ENCODE measurements around the gene OR56A1.
A peak's percentile ranks its signal among the peaks of the same experiment; 100 is the strongest.
"Not testable (repeated sequence)": the region's sequence is repeated elsewhere in the genome, so short reads cannot be mapped to it uniquely, and the experiment has no call there.

OR56A1 gene, protein sequence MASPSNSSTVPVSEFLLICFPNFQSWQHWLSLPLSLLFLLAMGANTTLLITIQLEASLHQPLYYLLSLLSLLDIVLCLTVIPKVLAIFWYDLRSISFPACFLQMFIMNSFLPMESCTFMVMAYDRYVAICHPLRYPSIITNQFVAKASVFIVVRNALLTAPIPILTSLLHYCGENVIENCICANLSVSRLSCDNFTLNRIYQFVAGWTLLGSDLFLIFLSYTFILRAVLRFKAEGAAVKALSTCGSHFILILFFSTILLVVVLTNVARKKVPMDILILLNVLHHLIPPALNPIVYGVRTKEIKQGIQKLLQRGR

DNA sequence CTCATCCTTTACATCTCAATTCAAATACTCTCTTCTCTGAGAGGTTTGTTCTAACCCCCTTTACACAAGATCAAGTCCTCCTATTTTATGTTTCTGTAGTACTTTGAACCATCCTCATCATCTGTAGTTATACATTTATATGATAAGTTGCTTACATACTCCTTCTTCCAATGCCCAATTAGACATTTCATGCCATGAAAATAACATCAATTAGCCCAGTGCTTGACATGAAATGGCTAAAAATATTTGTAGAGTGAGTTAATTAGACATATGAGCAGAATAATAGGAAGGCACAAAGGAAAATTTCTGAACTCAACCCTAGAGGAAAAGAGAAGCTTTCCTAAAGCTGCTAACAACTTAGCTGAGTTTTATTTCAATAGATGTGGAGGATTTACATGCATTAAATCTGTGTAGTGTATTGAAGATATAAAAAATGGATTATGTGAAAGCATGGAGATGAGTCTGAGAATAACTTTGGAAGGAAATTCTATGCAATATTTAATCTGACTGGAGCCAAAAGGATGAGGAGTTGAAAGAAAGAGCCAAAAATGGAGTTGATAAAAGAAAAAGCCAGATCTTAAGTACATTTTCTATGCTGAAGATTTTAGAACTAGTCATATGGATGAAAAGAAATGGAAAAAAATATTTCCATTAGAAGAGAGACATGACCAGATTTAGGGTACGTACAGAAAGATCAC lies at the start of gene OR56A1:
Gene OR56A1 (minus strand): TSS at position 51 of the 698 bp plus-strand sequence. CDS start 3,066 bp downstream, outside the sequence.
- no peak for DNase-seq

DNA sequence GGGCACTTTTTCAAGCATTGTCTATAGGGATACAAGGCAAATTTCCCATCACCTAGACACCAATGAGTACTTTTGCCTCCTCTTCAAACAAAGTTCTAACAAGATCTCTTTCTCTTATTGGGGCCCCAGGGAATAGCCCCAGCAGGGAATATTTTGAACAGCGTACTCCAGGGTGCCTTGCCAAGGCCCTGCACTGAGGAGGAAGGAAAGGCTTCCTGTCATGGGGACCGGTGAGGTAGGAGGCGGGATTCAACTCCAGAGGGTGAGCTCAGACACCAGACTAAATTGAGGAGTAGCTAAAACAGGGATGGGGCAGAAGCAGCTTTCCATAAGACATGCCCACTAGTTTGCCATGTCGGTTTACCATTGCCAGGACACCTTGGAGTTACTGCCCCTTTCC lies 48.9 kb upstream of the OR56A1 start:
- no peak for DNase-seq

DNA sequence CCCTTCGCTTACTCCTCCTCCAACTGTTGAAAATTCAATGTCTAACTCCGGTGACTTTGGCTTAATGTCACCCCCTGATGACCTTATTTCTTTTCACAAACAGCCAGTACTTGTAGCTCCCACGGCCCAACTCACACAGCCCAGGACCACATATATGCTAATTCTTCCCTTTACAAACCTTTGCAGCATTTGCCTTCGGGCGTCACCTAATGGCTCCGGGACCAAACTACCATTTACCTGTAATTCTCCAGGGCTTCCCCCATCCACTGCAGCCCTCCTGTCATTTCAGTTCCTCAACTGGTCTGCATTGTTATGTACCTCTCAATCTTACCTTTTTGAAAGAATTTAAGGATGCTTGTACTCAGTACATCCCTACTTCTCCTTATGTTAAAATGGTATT lies 47.2 kb upstream of the OR56A1 start:
- no peak for DNase-seq

DNA sequence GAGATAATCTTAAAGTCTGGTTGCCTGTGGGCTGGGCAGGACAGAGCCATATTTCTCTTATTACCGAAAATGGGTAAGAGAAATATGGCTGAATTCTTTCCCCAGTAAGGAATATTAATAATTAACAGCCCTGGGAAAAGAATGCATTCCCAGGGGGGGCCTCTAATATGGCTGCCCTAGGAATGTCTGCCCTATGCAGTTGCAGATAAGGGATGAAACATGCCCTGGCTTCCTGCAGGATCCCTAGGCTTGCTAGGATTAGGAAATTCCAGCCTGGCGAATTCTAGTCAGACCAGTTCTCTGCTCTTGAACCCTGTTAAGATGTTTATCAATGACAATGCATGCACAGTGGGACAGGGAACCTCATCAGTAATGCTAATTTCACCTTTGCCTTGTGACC lies 45.9 kb upstream of the OR56A1 start:
- DNase-seq: not testable (repeated sequence)

DNA sequence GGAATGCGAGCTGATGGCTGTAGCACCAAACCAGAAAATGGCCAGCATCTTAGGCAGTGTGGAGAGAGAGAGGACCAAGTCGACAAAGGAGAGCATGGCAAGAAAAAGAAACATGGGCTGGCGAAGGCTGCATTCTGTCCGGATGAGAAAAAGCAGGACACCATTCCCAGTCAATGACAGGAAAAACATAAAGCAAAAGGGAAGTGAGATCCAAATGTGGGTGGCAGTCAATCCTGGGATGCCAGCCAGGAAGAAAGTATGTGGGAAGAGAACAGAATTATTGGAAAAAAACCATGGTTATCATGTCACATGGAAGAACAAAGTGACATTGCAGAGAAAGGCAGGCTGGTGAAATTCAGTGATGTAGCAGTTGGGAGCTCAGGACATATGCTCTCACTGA lies 36.9 kb upstream of the OR56A1 start:
- DNase-seq: no peak

DNA sequence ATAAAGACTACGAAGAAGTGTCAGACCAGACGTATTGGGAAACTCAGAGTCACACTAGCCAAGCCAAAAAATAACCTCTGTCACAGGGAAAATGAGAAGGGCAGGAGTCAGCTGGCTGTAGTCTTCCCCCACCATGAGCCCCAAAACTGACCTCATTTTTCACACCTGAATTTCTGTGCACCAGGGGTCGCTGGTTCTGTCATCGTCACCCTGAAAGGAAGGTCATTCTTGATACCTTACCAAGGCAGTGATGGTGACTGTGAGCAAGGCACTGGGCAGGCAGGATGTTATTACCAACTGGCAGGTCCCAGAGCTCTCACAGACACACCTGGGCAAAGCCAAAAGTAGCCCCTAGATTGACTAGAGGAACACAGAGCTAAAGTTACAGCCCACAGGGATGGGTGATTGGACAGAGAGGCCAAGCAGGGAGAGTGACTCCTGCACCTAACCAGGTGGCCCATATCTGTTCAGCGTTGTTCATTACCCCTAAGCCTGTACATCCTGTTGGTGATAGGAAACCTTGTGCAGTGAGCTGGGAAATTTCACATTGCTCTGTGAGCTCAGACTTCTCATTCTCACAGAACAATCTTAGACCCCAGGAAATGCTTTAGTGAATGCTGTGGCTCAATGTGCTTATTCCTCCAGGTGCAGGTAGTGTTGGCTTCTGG lies 32.3 kb upstream of the OR56A1 start:
- no peak for DNase-seq

DNA sequence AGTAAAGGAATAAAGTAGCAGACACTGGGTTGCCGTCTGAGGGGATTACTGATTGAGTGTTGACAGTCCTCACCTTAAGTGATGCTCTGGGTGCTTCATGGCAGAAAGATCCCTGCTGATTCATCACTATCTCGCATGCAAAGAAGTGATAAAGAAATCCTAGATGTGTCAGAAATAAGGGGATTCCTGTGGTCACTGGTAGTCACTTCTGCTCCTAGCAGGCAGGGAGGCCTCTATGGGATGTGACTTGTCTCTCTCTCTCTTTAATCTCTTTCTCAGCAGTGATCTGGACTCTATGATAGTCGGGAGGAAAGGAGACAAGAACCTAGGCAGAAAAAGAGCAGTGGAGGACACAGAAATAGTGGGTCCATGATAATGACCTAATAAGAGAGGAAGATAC lies 30.9 kb upstream of the OR56A1 start:
- DNase-seq: no peak

DNA sequence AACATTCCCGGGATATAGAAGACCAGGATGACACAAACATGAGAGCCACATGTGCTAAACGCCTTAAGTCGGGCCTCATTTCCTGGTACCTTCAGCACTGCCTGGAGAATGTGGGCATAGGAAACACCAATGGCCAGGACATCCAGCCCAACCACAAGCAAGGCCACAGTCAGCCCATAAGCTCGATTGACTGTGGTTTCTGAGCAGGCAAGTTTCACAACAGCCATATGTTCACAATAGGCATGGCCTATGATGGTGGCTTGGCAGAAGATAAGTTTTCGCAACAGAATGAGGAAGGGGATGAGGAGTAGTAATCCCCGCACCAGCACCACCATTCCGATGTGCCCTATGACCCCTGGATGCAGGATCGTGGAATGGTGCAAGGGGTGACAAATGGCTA lies 26.9 kb upstream of the OR56A1 start:
- no peak for DNase-seq

DNA sequence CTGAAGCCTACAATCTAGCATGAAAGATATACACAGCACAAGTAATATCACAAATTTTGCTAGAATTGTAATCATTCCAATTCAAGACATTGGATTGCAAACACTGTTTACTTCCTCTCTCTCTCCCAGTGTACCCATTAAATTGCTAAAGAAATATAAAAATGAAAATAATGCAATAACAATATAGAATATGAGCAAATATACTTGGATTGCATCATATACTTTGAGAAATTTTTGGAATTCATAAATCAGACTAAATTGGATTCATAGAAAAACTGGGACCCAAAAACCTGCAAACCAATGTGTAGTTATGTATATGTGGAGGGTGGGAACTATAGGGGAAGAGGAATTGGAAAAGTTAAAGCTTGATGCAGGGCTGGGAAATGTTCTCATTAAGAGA lies 25.0 kb upstream of the OR56A1 start:
- DNase-seq: no peak

DNA sequence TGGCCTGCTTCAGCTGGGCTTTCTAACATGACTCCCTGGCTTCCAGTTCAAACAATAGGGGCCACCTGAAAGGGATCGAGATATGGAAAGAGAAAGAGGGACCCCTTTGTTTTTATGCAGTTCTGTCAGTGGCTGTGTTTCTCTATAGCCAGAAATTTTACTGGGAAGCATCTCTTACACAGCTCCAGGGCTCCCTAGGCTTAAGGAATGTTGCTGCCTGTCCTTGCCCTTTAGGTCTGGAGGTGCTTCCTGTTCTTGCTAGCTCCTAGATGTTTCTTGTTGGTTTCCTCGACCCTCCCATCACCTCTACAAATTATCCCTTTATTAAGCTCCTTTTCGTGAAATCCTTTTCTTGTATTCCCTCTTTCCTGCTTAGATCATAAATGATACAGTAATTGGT lies 21.8 kb upstream of the OR56A1 start:
- DNase-seq: no peak

DNA sequence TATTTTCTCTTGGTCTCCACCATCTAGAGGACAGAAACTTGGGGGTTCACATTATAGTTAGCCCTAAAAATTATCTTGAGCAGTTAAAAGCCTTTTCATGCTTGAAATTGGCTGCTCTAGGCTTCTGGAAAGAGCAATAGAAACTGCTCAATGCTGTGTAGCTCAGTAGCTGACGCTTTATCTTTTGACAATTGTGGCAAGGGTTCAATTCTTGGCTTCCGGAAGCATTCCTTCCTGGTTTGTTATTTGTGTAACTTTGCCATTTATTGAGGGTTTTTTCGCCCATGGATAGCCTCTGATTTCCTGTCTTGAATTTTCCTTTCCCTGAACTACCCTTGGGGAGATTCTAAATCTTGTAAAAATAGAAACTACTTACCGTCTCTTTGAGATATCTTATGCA lies 10.3 kb upstream of the OR56A1 start:
- no peak for DNase-seq

DNA sequence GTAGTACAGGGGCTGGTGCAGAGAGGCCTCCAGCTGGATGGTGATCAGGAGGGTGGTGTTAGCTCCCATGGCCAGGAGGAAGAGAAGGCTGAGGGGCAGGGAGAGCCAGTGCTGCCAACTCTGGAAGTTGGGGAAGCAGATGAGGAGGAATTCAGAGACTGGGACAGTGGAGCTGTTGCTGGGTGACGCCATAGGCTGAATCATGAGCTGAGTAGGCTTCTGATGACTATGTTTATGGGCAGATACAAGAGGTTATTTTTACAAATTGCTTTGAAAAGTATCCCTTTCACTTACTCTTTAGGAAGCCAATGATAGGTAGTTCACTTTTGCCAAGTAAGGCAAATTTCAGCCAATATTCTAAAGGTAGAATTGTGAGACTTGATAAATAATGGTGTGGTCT lies 3.1 kb downstream of the OR56A1 start:
- DNase-seq: no peak

DNA sequence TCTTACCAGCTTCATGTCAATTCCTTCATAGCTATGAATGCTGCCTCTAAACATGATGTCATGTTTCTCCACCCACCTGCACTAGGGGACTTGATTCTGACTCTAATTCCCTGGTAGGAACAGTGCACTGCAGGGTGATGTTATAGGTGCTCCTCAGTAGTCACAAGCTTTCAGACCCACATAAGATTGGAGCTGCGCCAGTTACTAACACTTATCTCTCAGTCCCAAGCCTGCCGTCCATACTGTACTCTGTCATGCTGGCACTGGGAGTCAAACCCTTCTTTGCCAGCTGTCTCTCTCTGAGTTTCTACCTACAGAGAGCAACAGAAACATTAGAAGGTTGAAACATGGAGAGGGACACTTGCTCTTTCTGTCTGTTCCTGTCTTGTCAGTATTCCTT lies 5.5 kb downstream of the OR56A1 start:
- DNase-seq: no peak

DNA sequence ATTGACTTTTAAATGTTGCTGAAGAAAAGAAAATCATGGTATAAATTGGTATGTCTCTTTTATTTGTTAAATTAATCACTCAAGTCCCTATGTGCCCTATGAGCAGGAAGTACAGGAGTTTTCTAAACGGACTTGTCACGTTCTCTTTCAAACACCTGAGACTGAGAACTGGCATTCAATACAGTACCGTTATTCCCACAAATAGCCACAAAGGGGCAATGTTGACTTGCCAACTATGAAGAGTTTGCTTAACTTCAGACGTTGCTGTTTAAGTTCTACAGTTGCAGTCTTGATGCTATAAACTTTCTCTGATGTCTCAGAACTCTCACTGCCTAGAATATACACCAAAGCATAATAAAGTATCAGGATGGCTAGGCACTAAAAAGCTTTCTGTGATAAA lies 7.6 kb downstream of the OR56A1 start:
- DNase-seq: peak; percentile 9 to 49

DNA sequence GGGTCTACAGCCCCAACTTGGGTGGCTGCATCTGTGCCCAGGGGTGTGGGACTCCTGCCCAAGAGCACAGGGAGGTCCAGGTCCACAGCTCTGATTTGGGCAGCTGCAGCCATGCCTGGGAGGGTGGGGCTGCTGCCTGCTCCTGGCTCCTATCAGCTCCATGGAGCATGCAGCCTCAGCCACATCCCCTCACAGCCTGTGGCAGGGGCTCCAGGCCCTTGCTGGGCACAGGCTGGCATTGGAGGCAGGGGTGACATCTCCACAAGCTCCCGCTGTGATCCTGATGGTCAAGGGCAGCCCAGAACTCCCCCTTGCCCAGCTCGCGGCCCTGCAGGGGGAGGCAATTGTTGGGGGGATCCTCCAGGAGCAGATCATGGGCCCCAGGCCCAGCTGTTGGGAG lies 17.5 kb downstream of the OR56A1 start:
- no peak for DNase-seq

DNA sequence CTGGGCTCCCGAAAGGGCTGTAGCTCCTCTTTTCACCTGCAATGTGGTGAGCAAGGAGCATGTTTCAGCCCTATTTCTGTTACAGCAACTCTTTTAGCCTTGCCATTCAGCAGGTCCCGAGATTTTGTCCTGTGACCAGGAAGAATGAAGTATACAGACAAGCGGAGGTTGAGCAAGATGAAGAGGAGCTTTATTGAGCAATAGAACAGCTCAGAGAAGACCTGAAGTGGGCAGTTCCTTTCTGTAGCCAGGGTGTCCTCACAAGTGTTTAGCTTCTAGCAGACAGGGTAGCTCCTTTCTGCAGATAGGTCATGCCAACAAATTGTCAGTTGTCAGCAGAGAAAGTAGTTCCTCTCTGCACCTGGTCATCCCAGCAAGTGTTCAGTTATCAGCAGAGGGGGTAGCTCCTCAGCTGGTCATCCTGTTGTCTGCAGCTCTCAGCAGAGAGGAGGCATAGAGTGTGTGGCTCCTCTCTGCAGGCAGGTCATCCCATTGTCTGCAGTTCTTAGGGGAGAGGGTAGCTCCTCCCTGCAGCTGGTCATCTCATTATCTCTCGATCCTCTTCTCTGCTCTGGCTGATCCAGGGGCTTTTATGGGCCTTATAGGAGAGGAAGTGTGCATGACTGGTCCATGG lies 18.4 kb downstream of the OR56A1 start:
- DNase-seq: no peak

DNA sequence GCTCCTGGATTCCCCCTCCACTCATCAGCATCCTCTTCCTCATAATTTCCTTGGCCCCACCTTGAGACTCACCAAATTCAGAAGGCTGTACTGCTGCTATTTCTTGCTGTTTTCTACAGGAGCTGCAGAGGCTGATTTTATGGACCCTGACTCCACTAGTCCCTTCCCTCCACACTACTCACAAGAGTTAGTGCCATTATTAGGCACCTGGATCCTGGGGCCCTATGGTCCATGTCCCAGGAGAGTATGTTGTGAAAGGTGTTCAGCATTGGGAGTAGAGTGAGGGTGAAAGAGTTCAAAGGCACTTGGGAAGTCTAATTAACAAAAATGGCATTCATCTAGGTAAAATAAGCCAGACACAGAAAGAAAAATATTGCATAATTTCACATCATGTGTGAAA lies 23.7 kb downstream of the OR56A1 start, which contains the start of gene OR56A4:
Gene OR56A4 (minus strand): TSS at position 101 of the 400 bp plus-strand sequence. CDS start 3,954 bp downstream, outside the sequence.
- DNase-seq: no peak

DNA sequence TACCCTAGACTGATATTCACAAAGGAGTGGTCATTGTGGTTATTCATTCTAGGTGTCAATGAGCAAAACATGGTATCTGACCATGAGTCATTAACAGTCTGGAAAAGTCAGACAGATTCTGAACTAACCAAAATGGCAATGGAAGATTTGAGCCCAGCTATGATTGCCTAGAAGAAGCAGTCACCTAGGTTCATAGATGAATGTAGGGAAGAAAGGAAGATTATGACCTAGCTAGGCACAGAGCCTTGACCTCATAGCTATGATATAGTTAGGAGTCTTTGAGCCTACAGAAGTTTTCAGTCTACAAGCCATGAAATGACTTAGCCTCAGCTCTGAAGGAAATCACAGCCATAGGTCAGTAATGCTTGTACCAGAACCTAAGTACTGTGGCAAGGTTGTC lies 24.2 kb downstream of the OR56A1 start:
- DNase-seq: no peak

DNA sequence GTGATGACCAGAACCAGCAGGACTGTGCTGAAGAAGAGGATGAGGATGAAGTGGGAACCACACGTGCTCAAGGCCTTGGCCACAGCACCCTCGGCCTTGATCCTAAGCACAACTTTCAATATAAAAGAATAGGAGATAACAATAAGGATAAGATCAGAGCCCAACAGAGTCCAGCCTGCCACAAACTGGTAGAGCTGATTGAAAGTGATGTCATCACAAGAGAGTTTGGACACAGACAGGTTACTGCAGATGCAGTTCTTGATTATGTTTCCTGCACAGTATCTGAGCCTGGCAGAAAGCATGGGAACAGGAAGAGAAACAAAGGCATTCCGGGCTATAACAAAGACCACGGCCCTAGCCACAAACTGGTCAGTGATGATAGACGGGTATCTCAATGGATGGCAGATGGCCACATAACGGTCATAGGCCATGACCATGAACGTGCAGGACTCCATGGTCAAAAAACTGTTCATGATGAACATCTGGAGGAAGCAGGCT lies 28.3 kb downstream of the OR56A1 start:
- no peak for DNase-seq

DNA sequence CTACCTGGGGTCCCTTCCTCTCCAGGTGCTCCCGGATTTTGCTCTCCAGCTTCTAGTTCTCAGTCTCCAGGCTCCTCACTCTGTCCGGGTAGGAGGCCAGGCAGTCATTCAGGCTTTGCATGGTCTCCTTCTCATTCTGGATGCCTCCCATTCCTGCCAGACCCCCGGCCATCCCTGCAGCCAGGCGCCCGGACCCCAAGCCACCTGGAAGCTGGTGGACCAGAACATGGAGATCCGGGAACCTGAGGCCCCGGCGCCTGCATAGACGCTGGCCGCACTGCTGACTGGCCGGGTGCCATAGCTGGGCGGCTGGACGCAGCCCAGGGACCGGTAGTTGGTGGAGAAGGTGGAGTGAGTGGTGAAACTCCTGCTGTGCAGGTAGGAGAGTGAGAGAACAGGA lies 35.8 kb downstream of the OR56A1 start:
- DNase-seq: no peak

DNA sequence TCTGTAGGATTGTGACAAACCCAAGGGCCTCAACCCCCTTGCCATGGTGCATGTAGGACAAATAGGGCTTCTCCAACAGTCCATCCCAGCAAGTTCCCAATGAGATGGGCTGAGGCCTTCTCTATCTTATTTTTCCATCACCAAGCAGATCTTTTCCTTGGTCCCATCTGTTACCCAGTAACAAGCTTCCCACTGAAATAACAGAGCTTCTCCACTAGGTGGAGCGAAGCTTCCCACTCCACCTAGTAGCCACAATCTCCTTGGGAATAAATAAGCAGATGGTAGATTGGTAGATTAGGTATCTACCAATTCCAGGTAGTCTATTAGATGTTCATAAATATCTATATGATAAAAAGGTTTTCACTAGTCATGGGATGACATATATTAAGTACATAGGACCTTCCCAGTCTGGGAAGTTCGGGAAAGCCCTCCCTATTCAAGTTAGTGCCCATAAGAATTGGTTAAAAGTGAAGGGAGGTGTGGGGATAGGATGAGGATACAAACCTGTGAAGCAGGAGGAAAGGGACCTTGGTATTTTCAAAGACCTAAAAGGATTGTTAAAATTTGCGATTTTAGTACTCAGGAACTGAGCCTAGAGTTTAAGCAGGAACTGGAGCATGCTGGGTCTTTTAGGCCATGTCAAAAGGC lies 37.8 kb downstream of the OR56A1 start:
- peak in 1 of 2 donors; percentile 3 for DNase-seq

DNA sequence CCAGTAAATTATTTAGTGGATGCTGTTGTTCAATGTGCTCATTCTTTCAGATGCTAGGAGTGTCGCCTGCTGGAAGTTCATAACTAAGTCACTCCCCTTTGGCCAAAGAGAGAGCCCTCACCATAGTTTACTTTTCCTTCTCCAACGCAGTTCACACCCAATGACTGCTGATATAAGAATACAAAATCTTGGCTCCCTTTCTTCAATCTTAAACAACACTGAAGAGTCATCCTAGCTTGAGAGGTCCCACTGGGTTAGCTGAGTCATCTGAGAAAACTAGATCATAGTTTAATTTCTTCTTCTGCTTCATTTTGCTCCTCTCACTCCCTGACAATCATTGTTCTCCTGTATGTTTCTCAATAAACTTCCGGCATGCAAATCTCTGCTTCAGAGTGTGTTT lies 38.4 kb downstream of the OR56A1 start:
- DNase-seq: no peak

DNA sequence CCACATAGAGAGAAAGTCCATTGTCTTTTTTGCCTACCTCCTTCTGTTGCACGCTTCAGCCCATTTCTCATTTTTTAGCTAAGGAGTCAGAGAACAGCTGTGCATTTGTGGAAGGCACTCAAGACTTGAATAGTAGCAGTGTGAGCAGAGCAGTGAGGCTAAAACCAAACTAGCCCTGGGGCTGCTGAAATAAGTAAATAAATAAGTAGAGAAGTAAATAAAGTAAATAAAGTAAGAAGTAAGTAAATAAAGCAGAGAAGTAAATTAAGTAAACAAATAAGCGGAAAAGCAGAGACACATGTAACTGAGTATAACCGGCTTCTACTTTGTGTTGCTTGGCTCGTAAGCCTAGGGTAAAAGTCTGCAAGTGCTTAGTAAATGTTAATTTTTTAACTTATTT lies 41.4 kb downstream of the OR56A1 start:
- no peak for DNase-seq

Data from CD4-positive, alpha-beta T cell treated with Interferon alpha-2 for 1 hour (primary cell).